Activated T-cell treated with anti-CD3 and anti-CD28 coated beads, Interleukin-2, amount 50 U/mL, for 4 hours (primary cell): ENCODE measurements around the gene PRDM2. TPM values are rescaled to one million over a fixed set of nuclear protein-coding genes. Genes with fewer than 3 reads are reported as not detected.

Source experiments
- ATAC-seq, 2 donors: fragments of 200-7000 bp; cut with Tn5 transposase; one replicate each; pipeline ENCODE4 v1.10.0; 2021
- DNase-seq: peaks from one replicate; pipeline ENCODE4 v3.0.0-alpha.2; 2020
- H3K27me3 Mint-ChIP-seq: one replicate; pipeline ENCODE4 v1.8.0; 2021; ENCODE audit warnings: low read depth, mixed read lengths
- H3K36me3 Mint-ChIP-seq: one replicate; pipeline ENCODE4 v1.8.0; 2022; ENCODE audit warnings: mixed read lengths; ENCODE audit not compliant: insufficient read depth
- H3K4me1 Mint-ChIP-seq: one replicate; pipeline ENCODE4 v1.8.0; 2021; ENCODE audit warnings: low read depth, mixed read lengths
- H3K4me3 Mint-ChIP-seq: one replicate; pipeline ENCODE4 v1.8.0; 2021; ENCODE audit warnings: mild to moderate bottlenecking, moderate library complexity, mixed read lengths
- H3K9me3 Mint-ChIP-seq: one replicate; pipeline ENCODE4 v1.8.0; 2021; ENCODE audit warnings: mixed read lengths
- total RNA-seq, 3 donors: library from RNA; stranded (reverse); gene quantifications; one replicate each; pipeline ENCODE4 v1.2.1, GENCODE V29; 2021

Gene PRDM2
- total RNA-seq, 3 donors from 2014 or later = 39.7 to 44.5 (median 43.2) TPM

GRCh38 chr1:13733711-13734110, 33.7 kb downstream of the PRDM2 start:
- peak overlapping the region; percentile 26 for H3K4me3 Mint-ChIP-seq
- no peaks in the 10 kb centered on the region for H3K9me3 Mint-ChIP-seq
- peaks cover 79% of the 10 kb centered on the region for H3K4me1 Mint-ChIP-seq
- no peaks in the 10 kb centered on the region for H3K27me3 Mint-ChIP-seq
- ATAC-seq = no peak
- DNase-seq = no peak
- H3K36me3 Mint-ChIP-seq = peaks cover 11% of the 10 kb centered on the region

DNA sequence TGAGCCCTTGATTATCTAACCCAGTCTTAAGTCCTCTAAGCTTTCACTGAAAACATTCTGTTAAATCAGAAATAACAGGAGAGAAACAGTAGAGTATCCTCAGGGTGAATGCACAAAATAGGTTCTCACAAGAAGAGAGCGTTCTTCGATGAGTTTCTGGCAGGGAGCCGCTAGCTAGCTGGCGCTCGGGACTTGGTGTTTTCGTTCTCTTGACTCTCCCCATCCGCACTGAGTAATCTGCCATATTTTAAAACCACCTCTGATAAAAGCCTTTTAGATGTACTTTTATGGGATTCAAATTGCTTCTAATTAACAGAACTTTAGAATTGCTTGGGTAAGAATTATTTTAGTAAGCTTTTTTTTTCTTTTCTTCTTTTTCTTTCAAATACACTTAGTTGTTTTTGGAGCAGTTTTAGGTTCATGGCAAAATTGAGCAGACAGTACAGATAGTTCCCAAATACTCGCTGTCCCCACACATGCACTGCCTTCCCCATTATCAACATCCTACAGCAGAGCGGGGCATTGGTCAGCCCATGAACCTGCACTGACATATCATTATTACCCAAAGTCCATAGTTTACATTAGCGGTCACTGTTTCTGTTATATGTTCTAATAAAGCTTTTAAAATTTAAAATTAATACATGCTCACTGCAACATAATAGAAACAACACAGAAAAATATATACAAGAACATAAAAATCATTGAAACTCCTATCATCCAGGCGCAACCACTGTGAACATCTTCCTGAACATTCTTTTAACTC, 35.4 kb downstream of the PRDM2 start:
- no peak for DNase-seq
- peaks cover 68% of the 10 kb centered on the region for H3K4me1 Mint-ChIP-seq
- H3K4me3 Mint-ChIP-seq = no peak overlapping the region
- no peak for ATAC-seq
- no peaks in the 10 kb centered on the region for H3K9me3 Mint-ChIP-seq
- no peaks in the 10 kb centered on the region for H3K27me3 Mint-ChIP-seq
- peaks cover 14% of the 10 kb centered on the region for H3K36me3 Mint-ChIP-seq

DNA sequence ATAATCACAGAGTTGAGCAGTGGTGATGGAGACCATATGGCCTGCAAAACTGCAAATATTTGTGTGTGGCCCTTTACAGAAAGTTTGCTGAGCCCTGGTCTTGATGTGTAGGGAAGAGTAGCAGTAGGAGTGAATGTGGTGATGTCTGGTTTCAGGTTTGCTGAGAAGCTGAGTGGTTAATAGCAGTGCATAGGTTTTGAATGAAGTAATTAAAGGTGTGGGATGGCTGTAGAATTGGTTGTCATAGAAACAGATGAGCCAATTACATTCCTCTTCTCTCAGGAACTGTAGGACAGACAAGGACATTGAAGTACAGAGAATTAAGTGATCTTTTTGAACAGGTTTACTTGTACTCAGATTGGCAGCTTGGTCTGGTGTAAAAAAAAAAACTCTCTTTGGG, 37.4 kb downstream of the PRDM2 start:
- Mint-ChIP-seq H3K27me3 (no peaks in the 10 kb centered on the region), H3K9me3 (no peaks in the 10 kb centered on the region), H3K4me1 (peaks cover 54% of the 10 kb centered on the region), H3K36me3 (peaks cover 15% of the 10 kb centered on the region), H3K4me3 (no peak overlapping the region)
- DNase-seq = no peak
- peak; percentile 81 to 84 for ATAC-seq

- no peak for ATAC-seq
- no peak for DNase-seq
- peaks cover 22% of the 10 kb centered on the region for H3K36me3 Mint-ChIP-seq
Measured at GRCh38 chr1:13746342-13746741, 46.4 kb downstream of the PRDM2 start.

DNA sequence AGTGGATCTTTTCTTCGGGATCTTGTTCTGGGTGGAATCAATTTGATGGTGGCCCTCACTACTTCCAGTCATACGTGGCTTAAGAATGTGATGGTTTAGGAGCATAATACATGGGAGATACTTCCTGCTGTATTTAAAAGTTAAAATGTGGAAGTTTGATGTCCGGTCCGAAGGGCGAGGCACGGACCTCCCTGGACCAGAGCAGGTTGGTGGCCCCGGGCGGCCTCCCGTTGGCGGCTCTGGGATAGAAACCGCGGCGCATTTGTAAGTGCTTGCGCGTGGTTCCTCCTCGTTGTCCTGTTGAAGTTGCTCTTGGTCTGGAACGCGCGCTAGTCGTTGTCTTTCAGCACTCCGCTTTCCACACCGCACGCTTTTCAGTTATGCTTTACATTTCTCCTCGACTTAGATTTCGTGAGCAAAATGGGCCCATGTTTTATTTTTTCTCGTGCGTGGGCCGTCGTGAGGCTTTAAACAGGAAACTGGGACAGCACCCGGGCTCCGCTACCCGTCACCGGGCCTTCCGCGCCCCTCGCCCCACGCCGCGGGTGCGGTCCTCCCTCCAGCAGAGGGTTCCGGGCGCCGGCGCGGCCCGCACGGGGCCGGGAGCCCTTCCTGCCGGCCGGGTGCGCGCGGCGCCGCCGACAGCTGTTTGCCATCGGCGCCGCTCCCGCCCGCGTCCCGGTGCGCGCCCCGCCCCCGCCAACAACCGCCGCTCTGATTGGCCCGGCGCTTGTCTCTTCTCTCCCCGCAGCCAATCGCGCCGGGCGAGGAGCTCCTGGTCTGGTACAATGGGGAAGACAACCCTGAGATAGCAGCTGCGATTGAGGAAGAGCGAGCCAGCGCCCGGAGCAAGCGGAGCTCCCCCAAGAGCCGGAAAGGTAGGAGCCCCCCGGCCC, 48.9 kb downstream of the PRDM2 start:
- peaks cover 47% of the 10 kb centered on the region for H3K4me1 Mint-ChIP-seq
- DNase-seq (peak; percentile 95), ATAC-seq (peak; percentile 91 to 93)
- no peaks in the 10 kb centered on the region for H3K27me3 Mint-ChIP-seq
- peak overlapping the region; percentile 89 for H3K4me3 Mint-ChIP-seq
- no peaks in the 10 kb centered on the region for H3K9me3 Mint-ChIP-seq
- peaks cover 16% of the 10 kb centered on the region for H3K36me3 Mint-ChIP-seq

More at GRCh38 chr1:13746342-13746741, 46.4 kb downstream of the PRDM2 start:
- Mint-ChIP-seq H3K27me3 (no peaks in the 10 kb centered on the region), H3K9me3 (no peaks in the 10 kb centered on the region), H3K4me1 (peaks cover 23% of the 10 kb centered on the region), H3K4me3 (no peak overlapping the region)

- Mint-ChIP-seq H3K4me3 (peak overlapping the region; percentile 99), H3K9me3 (no peaks in the 10 kb centered on the region), H3K4me1 (peaks cover 56% of the 10 kb centered on the region), H3K36me3 (peaks cover 15% of the 10 kb centered on the region), H3K27me3 (no peaks in the 10 kb centered on the region)
- peak; percentile 24 for DNase-seq
- peak; percentile 44 to 45 for ATAC-seq
Measured at GRCh38 chr1:13749543-13750341, 49.8 kb downstream of the PRDM2 start.

GRCh38 chr1:13751458-13751871, 51.5 kb downstream of the PRDM2 start:
- Mint-ChIP-seq H3K36me3 (peaks cover 16% of the 10 kb centered on the region), H3K4me1 (peaks cover 68% of the 10 kb centered on the region), H3K27me3 (no peaks in the 10 kb centered on the region), H3K9me3 (no peaks in the 10 kb centered on the region), H3K4me3 (peak overlapping the region; percentile 99)
- DNase-seq (no peak), ATAC-seq (no peak)

DNA sequence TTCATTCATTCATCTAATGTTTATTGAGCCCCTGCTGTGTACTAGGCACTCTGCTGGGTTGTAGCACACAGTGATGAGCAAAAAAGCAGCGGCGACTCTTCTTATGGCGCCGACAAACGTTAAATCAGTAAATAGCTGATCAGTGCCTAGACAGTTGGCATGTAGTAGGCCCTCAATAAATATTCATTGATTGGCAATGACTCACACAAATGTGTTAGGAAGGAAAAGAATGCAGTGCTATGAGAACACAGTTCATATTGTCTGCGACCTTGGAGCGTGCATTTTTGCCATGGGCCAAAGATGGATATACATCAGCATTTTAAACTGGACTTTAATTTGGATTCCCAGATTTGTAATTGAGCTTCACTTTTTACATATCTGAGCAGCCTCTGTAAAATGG, 52.0 kb downstream of the PRDM2 start:
- Mint-ChIP-seq H3K36me3 (peaks cover 17% of the 10 kb centered on the region), H3K4me1 (peaks cover 72% of the 10 kb centered on the region), H3K4me3 (peak overlapping the region; percentile 26), H3K27me3 (no peaks in the 10 kb centered on the region), H3K9me3 (no peaks in the 10 kb centered on the region)
- no peak for ATAC-seq
- DNase-seq = no peak

GRCh38 chr1:13752852-13753251, 52.9 kb downstream of the PRDM2 start:
- Mint-ChIP-seq H3K4me3 (peak overlapping the region; percentile 49), H3K9me3 (no peaks in the 10 kb centered on the region), H3K36me3 (peaks cover 18% of the 10 kb centered on the region), H3K27me3 (no peaks in the 10 kb centered on the region), H3K4me1 (peaks cover 79% of the 10 kb centered on the region)
- no peak for DNase-seq
- ATAC-seq = no peak

GRCh38 chr1:13753636-13754402, 53.8 kb downstream of the PRDM2 start:
- peaks cover 18% of the 10 kb centered on the region for H3K36me3 Mint-ChIP-seq
- ATAC-seq = no peak
- H3K27me3 Mint-ChIP-seq = no peaks in the 10 kb centered on the region
- no peak for DNase-seq
- no peaks in the 10 kb centered on the region for H3K9me3 Mint-ChIP-seq
- peaks cover 75% of the 10 kb centered on the region for H3K4me1 Mint-ChIP-seq
- H3K4me3 Mint-ChIP-seq = peak overlapping the region; percentile 13

DNA sequence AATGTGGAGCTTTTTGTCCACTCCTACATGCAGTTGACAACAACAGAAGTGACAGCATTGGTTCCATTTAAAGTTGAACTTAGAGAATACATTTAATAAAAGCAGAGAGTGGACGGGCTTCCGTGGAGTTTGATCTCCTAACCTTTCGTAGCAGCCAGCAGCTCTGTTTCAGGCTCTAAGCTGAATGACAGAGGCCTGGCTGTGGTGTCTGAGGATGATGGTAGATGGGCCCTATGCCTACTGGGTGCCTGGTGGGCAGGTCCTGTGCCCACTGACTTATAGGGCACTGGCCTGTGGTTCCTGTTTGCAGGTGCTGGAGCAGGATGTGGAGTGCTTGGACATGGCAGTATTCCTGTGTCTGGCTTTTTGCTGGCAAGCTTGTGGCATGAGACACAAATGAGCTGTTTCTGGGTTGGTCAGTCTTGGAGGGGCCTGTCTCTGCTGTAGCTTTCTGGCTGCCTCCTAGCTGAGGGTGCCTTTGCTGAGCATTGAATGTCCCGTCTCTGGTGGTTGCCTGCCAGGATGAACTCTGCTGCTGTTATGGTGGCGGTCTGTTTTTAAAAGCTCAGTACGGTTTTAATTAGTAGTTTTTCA, 54.6 kb downstream of the PRDM2 start:
- no peak overlapping the region for H3K4me3 Mint-ChIP-seq
- no peak for ATAC-seq
- no peaks in the 10 kb centered on the region for H3K9me3 Mint-ChIP-seq

DNA sequence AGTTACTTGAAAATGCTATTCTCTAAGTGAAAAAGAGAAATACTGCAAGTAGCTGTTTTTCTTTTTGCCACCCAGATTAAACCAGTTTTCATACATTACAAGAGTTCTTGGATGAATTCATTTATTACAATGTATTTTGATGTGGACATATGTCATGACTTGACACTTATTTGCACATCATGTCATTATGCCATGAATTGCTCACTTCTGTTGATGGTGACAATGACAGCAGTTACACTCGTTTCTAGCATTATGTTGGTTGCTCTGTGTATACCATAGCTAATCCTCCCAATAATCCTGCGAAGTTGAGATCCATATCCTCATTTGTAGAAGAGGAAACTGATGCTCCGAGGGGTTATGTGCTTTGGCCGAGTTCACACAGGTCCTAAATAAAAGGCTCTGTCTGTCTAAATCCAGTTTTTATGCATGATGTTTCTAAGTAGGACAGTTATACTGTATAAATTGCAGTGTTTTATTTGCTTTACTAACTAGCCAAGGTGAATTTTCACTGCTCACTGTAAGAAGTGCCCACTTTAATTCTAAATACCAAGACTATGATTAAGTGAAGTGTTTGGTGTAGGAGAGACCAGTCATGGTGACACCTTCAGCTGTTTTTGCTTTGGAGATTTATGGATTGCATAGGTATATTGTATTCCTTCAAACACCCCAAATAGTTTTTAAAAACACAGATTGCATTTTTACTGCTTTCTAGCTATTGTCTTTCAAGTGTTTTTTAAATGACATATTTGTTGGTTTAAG, 56.7 kb downstream of the PRDM2 start:
- Mint-ChIP-seq H3K27me3 (no peaks in the 10 kb centered on the region), H3K36me3 (peaks cover 16% of the 10 kb centered on the region), H3K4me3 (peak overlapping the region; percentile 39), H3K4me1 (peaks cover 86% of the 10 kb centered on the region), H3K9me3 (no peaks in the 10 kb centered on the region)
- no peak for DNase-seq
- ATAC-seq = peak; percentile 15 to 31

More for the DNA sequence above, 54.6 kb downstream of the PRDM2 start:
- no peak for DNase-seq
- peaks cover 82% of the 10 kb centered on the region for H3K4me1 Mint-ChIP-seq
- no peaks in the 10 kb centered on the region for H3K27me3 Mint-ChIP-seq
- peaks cover 18% of the 10 kb centered on the region for H3K36me3 Mint-ChIP-seq

- Mint-ChIP-seq H3K27me3 (no peaks in the 10 kb centered on the region), H3K4me1 (peaks cover 87% of the 10 kb centered on the region), H3K4me3 (no peak overlapping the region), H3K9me3 (no peaks in the 10 kb centered on the region), H3K36me3 (peaks cover 15% of the 10 kb centered on the region)
- no peak for DNase-seq
- ATAC-seq = no peak
Measured at GRCh38 chr1:13757693-13758092, 57.7 kb downstream of the PRDM2 start.
